ENCODE measurements around the gene PEX11G.
A peak's percentile ranks its signal among the peaks of the same experiment; 100 is the strongest.

PEX11G gene

DNA sequence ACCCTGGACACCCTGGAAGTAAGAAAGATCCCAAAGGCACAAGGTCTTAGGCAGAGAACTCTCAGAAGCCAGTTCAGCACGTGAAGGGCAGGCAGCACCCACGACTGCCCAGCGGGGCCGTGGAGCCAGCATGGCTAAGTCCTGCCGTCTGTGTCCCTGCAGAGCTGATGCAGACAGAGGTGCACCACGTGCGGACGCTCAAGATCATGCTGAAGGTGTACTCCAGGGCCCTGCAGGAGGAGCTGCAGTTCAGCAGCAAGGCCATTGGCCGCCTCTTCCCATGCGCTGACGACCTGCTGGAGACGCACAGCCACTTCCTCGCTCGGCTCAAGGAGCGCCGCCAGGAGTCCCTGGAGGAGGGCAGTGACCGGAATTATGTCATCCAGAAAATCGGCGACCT lies 44.8 kb downstream of the PEX11G start:
- peaks cover 48% of the 10 kb centered on the region for H3K36me3 ChIP-seq
- H3K4me3 ChIP-seq (ENCODE audit: low read depth, low read length), result no peak overlapping the region
- H3K27me3 ChIP-seq (ENCODE audit: insufficient read depth, low read depth, severe bottlenecking), result no peaks in the 10 kb centered on the region
- DNase-seq, result no peak
- TF ChIP-seq, protein P1, sequence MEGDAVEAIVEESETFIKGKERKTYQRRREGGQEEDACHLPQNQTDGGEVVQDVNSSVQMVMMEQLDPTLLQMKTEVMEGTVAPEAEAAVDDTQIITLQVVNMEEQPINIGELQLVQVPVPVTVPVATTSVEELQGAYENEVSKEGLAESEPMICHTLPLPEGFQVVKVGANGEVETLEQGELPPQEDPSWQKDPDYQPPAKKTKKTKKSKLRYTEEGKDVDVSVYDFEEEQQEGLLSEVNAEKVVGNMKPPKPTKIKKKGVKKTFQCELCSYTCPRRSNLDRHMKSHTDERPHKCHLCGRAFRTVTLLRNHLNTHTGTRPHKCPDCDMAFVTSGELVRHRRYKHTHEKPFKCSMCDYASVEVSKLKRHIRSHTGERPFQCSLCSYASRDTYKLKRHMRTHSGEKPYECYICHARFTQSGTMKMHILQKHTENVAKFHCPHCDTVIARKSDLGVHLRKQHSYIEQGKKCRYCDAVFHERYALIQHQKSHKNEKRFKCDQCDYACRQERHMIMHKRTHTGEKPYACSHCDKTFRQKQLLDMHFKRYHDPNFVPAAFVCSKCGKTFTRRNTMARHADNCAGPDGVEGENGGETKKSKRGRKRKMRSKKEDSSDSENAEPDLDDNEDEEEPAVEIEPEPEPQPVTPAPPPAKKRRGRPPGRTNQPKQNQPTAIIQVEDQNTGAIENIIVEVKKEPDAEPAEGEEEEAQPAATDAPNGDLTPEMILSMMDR (IDR thresholded peaks at IDR 0.05; ENCODE audit: low read depth, low read length), result 0 out of 2 replicates have a peak, but pooled peaks have one; percentile 3
- no peaks in the 10 kb centered on the region for H3K9me3 ChIP-seq (ENCODE audit: severe bottlenecking)
- no peak overlapping the region for H3K27ac ChIP-seq

DNA sequence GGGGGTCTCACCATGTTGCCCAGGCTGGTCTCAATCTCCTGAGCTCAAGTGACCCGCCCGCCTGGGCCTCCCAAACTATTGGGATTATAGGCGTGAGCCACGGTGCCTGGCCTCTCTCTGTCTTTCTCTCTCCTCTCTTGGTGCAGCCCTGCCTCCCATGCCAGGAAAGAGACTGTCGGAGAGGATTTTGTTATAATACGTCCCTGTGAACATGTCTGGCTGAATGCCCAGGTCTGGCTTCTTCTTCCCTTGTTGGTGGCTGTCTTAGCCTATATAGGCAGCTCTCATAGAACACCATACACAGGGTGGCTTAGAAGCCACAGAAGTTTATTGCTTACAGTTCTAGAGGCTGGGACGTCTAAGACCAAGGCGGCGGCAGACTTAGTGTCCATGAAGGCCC lies 46.4 kb downstream of the PEX11G start:
- TF ChIP-seq, protein P1 (IDR thresholded peaks at IDR 0.05; ENCODE audit: low read depth, low read length), result no peak
- Histone ChIP-seq H3K4me3 (ENCODE audit: low read depth, low read length) (no peak overlapping the region), H3K36me3 (peaks cover 36% of the 10 kb centered on the region), H3K9me3 (ENCODE audit: severe bottlenecking) (no peaks in the 10 kb centered on the region), H3K27ac (no peak overlapping the region), H3K27me3 (ENCODE audit: insufficient read depth, low read depth, severe bottlenecking) (no peaks in the 10 kb centered on the region)
- no peak for DNase-seq

DNA sequence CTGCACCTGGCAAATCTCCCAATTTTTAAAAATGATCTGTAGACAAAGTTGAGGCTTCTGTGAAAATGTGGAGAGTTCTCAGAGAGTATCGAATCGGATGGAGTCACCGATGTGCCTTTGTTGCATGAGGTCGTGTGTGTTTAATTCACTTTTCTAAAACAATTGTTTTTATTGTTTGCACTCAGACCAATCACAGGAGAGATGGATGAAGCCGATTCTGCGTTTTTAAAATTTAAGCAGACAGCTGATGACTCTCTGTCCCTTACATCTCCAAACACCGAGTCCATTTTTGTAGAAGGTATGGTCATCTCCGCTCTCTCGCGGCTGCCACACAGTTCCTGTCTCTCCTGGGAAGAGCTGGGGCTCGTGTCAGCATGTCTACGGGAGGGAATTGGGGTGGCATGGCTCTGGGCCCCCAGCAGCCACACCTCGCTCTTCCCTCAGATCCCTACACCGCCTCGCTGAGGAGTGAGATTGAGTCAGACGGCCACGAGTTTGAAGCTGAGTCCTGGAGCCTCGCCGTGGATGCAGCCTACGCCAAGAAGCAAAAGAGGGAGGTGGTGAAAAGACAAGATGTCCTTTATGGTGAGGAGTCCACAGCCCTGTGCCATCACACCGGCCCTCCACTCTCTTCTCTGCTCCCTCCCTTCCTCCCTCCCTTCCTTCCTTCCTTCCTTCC lies 47.2 kb downstream of the PEX11G start:
- Histone ChIP-seq H3K4me3 (ENCODE audit: low read depth, low read length) (no peak overlapping the region), H3K9me3 (ENCODE audit: severe bottlenecking) (no peaks in the 10 kb centered on the region), H3K27ac (no peak overlapping the region), H3K36me3 (peaks cover 32% of the 10 kb centered on the region), H3K27me3 (ENCODE audit: insufficient read depth, low read depth, severe bottlenecking) (no peaks in the 10 kb centered on the region)
- TF ChIP-seq, protein P1 (IDR thresholded peaks at IDR 0.05; ENCODE audit: low read depth, low read length), result no peak
- DNase-seq, result no peak

DNA sequence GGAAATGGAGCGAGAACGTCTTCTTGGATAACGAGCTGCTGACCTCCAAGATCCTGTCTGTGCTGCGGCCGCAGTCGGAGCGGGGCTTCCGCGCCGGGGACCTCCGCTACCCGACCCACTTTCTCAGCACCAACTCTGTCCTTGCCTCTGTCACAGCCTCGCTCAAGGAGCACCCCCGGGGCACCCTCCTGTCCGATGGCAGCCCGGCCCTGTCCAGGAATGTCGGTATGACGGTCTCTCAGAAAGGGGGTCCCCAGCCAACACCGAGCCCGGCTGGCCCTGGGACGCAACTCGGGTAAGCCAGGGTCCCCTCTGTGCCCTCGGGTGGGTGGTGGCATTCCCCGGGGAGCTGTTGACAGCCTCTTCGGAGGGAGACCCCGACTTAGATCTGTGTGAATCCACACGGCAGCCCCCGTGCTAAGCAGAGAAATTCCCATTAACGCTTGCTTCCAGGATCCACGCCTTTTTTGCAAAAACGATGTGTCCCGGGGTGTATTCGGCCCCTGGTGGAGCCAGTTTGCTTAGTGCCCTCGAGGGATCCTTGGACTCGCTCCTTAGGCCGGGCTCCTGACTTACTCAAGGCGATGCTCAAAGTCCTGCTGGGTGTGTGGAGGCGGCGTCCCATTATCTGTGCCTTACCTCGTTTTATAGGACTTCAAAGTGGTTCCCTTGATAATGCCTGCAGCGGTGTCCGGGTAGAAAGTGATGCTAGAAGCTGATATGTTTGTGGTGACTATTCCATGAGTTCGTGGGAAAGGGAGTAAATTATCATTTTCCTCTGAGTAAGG lies 48.5 kb downstream of the PEX11G start:
- DNase-seq, result no peak
- Histone ChIP-seq H3K27me3 (ENCODE audit: insufficient read depth, low read depth, severe bottlenecking) (no peaks in the 10 kb centered on the region), H3K36me3 (peaks cover 27% of the 10 kb centered on the region), H3K9me3 (ENCODE audit: severe bottlenecking) (no peaks in the 10 kb centered on the region), H3K4me3 (ENCODE audit: low read depth, low read length) (no peak overlapping the region), H3K27ac (no peak overlapping the region)
- TF ChIP-seq, protein P1 (IDR thresholded peaks at IDR 0.05; ENCODE audit: low read depth, low read length), result no peak

DNA sequence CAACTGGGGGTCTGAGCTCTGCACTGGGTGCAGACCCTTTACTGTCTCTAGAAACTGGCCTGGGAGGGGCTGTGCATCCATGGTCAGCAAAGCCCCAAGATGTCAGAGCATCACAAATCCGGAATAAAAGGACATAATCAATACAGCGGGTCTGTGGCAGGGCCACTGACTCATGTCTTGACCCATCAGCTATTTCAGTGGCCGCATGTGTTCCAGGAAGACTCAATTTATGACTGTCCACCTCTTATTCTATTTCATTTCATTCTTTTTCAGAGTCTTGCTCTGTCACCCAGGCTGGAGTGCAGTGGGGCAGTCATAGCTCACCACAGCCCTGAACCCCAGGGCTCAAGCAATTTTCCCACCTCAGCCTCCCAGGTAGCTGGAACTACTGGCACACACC lies 53.2 kb downstream of the PEX11G start:
- Histone ChIP-seq H3K27ac (no peak overlapping the region), H3K4me3 (ENCODE audit: low read depth, low read length) (no peak overlapping the region), H3K27me3 (ENCODE audit: insufficient read depth, low read depth, severe bottlenecking) (no peaks in the 10 kb centered on the region), H3K9me3 (ENCODE audit: severe bottlenecking) (no peaks in the 10 kb centered on the region), H3K36me3 (no peaks in the 10 kb centered on the region)
- TF ChIP-seq, protein P1 (IDR thresholded peaks at IDR 0.05; ENCODE audit: low read depth, low read length), result no peak
- no peak for DNase-seq
